Measurements from ENCODE around the gene GSTCD. TPM values are rescaled to one million over a fixed set of nuclear protein-coding genes. Genes with fewer than 3 reads are reported as not detected.

GSTCD gene
- total and polyA plus RNA-seq, 9 of the 15 experiments (the other 6 are each of a cell fraction or from before 2014, with no cell fraction given) = 4.5 to 36.3 (median 16.0) TPM

- no peak for TF ChIP-seq ZBTB8A (IDR thresholded peaks at IDR 0.05; ENCODE audit: partially characterized antibody)
- TF ChIP-seq YBX1 (IDR thresholded peaks at IDR 0.05) = no peak
- no peak for TF ChIP-seq NCOA4 (IDR thresholded peaks at IDR 0.05; ENCODE audit: partially characterized antibody)
- no peak for TF ChIP-seq LEF1 (IDR thresholded peaks at IDR 0.05)
These were observed 29.4 kb upstream of the GSTCD start (continued) for GRCh38 chr4:105679186-105679585.

- Histone ChIP-seq H3K4me3 (no peak overlapping the region), H3K9me1 (ENCODE audit: control insufficient read depth, insufficient read depth, low read length) (no peaks in the 10 kb centered on the region), H3K9me3 (replicated peaks; ENCODE audit: control insufficient read depth, insufficient read depth, low read depth, low read length) (no peaks in the 10 kb centered on the region), H3K4me1 (replicated peaks in 1 of 2; ENCODE audit: control insufficient read depth in 2 of 2, insufficient read depth in 2 of 2, low read length in 2 of 2) (no peaks in the 10 kb centered on the region), H3K79me2 (ENCODE audit: control insufficient read depth, insufficient read depth, low read length) (no peaks in the 10 kb centered on the region), H3K4me2 (ENCODE audit: insufficient read depth, low read length) (no peak overlapping the region), H4K20me1 (replicated peaks; ENCODE audit: control insufficient read depth, insufficient read depth, low read length) (no peaks in the 10 kb centered on the region), H3K9ac (ENCODE audit: insufficient read depth in 1 of 2, low read depth in 2 of 2, low read length in 2 of 2) (no peak overlapping the region), H3K27ac (ENCODE audit: extremely low read depth, low read depth, low read length) (no peak overlapping the region), H3K27me3 (ENCODE audit: control insufficient read depth in 2 of 2, insufficient read depth in 2 of 2, low read length in 2 of 2) (no peaks in the 10 kb centered on the region), H3K36me3 (ENCODE audit: control insufficient read depth, insufficient read depth, low read length) (peaks cover 36% of the 10 kb centered on the region; the same call in 1 of the 3 replicates), H2AFZ (ENCODE audit: low read depth, low read length) (no peak overlapping the region)
- no peak for DNase-seq (ENCODE audit: extremely low read depth in 1 of 4, low spot score in 3 of 4)
- in situ Hi-C loops (cut with MboI) = no loop called here
- no peak for FAIRE-seq
- POLR2A ChIA-PET = no interaction called here
- no peak for ATAC-seq
- intact Hi-C loops (cut with micrococcal nuclease) = no loop called here
- 93% methylated on average over 4 of the region's 4 CpGs for WGBS (ENCODE audit: insufficient coverage, low coverage, missing lambda C conversion rate)
- TF ChIP-seq RFX7 (CRISPR knock-in tag; IDR thresholded peaks at IDR 0.05) = no peak
- TF ChIP-seq TCF15 (CRISPR knock-in tag; IDR thresholded peaks at IDR 0.05) = no peak
- TF ChIP-seq ZC3H8 (IDR thresholded peaks at IDR 0.05) = no peak
- TF ChIP-seq RREB1 (CRISPR knock-in tag; IDR thresholded peaks at IDR 0.05) = no peak
- TF ChIP-seq TEAD1 (CRISPR knock-in tag; IDR thresholded peaks at IDR 0.05) = no peak
- BruUV-seq (replicated peaks) = TSS peak; percentile 32
- CTCF ChIA-PET (ENCODE audit: low intra/inter-chr PET ratio) = no interaction called here
These were observed 25.5 kb upstream of the GSTCD start for GRCh38 chr4:105683038-105683437.
